ENCODE data around the gene TRPM5.

TRPM5 gene

GRCh38 chr11:2443881-2444820, at the start of gene TRPM5:
Gene TRPM5, minus strand, starts transcription at chr11:2444514. Its CDS starts 21,478 bp downstream, at chr11:2423036.
- TF ChIP-seq CTCF (IDR thresholded peaks at IDR 0.05; ENCODE audit: low read depth, low read length), result no peak
- H3K4me3 ChIP-seq (ENCODE audit: low read depth, low read length), result no peak within 1 kb of the TSS

DNA sequence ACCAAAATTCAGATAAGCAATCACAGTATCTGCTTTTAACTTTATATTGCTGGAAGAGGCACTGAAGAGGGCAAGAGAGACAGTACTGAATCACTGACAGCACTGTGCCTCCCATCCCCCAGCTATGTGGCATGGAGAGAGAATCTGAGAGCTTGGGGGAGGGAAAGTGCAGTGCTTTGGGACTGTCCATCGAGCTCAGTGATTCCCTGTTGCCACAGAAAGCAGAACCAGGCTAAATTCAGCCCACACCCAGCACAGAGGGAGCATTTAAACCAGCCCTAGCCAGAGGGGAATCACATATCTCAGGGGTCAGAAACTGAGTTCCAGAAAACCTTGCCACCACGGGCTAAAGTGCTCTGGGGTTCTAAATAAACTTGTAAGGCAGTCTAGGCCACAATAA, 44.8 kb upstream of the TRPM5 start:
- TF ChIP-seq CTCF (IDR thresholded peaks at IDR 0.05; ENCODE audit: low read depth, low read length), result no peak
- no peak overlapping the region for H3K4me3 ChIP-seq (ENCODE audit: low read depth, low read length)

DNA sequence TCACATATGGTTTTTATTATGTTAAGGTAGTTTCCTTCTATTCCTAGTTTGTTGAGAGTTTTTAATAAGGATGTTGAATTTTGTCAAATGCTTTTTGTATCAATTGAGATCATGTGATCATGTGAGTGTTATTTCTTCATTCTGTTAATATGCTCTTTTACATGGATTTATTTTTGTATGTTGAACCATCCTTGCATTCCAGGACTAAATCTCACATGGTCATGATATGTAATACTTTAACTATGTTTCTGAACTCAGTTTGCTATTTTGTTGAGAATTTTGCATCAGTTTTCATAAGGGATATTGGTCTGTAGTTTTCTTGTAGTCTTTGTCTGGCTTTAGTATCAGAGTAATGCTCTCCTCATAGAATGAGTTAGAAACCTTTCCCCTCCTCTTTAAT, 43.7 kb upstream of the TRPM5 start:
- no peak overlapping the region for H3K4me3 ChIP-seq (ENCODE audit: low read depth, low read length)
- no peak for TF ChIP-seq CTCF (IDR thresholded peaks at IDR 0.05; ENCODE audit: low read depth, low read length)

- TF ChIP-seq CTCF (IDR thresholded peaks at IDR 0.05; ENCODE audit: low read depth, low read length), result no peak
- no peak overlapping the region for H3K4me3 ChIP-seq (ENCODE audit: low read depth, low read length)
These were observed 40.3 kb upstream of the TRPM5 start for GRCh38 chr11:2484576-2485125.

DNA sequence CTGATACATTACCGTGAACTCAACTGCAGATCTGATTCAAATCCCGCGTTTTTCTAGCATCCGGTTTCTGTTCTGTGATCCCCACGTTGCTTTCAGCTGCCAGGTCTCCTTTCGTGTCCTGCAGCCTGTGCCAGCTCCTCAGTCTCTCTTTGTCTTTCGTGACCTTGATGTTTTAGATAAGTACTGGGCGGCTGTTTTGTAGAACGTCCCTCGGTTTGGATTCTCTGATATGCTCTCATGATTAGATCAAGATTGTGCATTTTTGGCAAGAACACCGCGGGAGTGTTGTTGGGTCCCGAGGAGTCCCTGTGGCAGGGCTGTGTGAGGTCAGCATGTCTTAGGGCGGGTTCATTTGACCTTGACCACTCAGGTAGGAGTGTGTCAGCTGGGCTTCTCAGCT, 39.1 kb upstream of the TRPM5 start:
- no peak overlapping the region for H3K4me3 ChIP-seq (ENCODE audit: low read depth, low read length)
- no peak for TF ChIP-seq CTCF (IDR thresholded peaks at IDR 0.05; ENCODE audit: low read depth, low read length)

- TF ChIP-seq CTCF (IDR thresholded peaks at IDR 0.05; ENCODE audit: low read depth, low read length), result no peak
- no peak overlapping the region for H3K4me3 ChIP-seq (ENCODE audit: low read depth, low read length)
These were observed 38.4 kb upstream of the TRPM5 start for GRCh38 chr11:2482745-2483144.

- no peak overlapping the region for H3K4me3 ChIP-seq (ENCODE audit: low read depth, low read length)
- TF ChIP-seq CTCF (IDR thresholded peaks at IDR 0.05; ENCODE audit: low read depth, low read length), result no peak
These were observed 37.9 kb upstream of the TRPM5 start for GRCh38 chr11:2482204-2482603.
